Activated naive CD8-positive, alpha-beta T cell (primary cell): ENCODE measurements around the gene OPCML.

ENCODE experiments used
- H3K27ac Mint-ChIP-seq: one replicate; pipeline ENCODE4 v1.8.0; 2021; ENCODE audit warnings: mixed read lengths
- H3K27me3 Mint-ChIP-seq: one replicate; pipeline ENCODE4 v1.8.0; 2021; ENCODE audit warnings: mixed read lengths
- H3K36me3 Mint-ChIP-seq: one replicate; pipeline ENCODE4 v1.8.0; 2021; ENCODE audit warnings: mixed read lengths
- H3K4me1 Mint-ChIP-seq: one replicate; pipeline ENCODE4 v1.8.0; 2021; ENCODE audit warnings: low read depth, mixed read lengths
- H3K4me3 Mint-ChIP-seq: one replicate; pipeline ENCODE4 v1.8.0; 2021; ENCODE audit warnings: mild to moderate bottlenecking, mixed read lengths
- H3K9me3 Mint-ChIP-seq: one replicate; pipeline ENCODE4 v1.8.0; 2021; ENCODE audit warnings: low read depth, mixed read lengths

OPCML gene

DNA sequence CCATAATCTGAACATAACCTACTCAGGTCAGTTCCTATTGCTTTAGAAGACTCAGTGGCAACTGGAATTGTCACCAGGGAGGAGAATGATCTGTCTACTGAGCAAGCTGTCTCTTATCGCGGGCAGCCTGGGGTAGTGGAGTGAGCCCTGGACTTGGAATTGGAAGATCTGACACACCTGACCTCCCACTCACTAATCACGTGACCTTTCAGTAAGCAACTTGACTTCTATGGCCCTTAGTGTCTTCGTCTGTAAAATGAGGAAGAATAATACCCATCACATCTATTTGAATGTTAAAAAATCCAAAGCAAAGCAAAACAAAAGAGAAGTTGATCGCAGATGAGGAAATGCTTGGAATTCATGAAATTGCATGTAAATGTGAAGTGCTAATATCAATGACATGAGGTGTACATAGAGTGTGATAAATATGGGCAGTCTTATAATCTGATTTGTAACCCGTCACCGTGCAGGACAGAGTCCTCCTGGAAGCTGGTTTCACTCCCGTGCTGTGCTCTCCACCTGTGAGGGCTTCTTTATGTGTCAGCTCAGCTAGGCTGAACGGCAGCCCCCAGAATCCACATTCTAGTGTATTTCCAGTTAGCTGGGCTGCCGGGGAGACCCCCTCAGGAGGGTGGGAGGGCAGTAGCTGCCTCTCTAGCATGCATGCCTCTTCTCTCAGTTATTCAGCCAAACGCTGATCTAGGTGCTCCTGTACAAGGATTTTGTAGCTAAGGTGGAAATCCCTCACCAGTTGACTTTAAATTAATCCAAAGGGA is 482.9 kb downstream of the OPCML start:
- H3K36me3 Mint-ChIP-seq = no peaks in the 10 kb centered on the region
- no peaks in the 10 kb centered on the region for H3K9me3 Mint-ChIP-seq
- no peak overlapping the region for H3K4me3 Mint-ChIP-seq
- peaks cover 5% of the 10 kb centered on the region for H3K27me3 Mint-ChIP-seq
- no peaks in the 10 kb centered on the region for H3K4me1 Mint-ChIP-seq
- no peak overlapping the region for H3K27ac Mint-ChIP-seq

DNA sequence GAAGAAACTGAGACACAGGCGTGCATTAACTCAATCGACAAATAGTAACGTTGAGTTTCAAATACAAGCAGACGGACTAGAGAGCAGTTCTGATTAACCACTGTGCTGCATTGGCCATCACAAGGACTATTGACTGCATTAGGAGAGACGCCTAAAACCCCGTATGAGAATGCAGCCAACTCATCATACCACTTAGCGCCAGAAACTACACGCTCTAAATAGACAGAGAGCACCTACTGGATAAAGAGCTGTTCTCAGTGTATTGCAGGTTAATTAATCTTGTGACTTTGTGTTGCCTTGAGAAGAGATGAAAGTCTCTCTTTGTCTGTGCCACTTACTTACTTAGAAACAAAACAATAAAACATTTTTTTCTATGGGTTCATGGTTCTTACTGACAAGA is 484.0 kb downstream of the OPCML start:
- no peak overlapping the region for H3K4me3 Mint-ChIP-seq
- H3K9me3 Mint-ChIP-seq = no peaks in the 10 kb centered on the region
- H3K27ac Mint-ChIP-seq = no peak overlapping the region
- H3K36me3 Mint-ChIP-seq = no peaks in the 10 kb centered on the region
- peaks cover 5% of the 10 kb centered on the region for H3K27me3 Mint-ChIP-seq
- H3K4me1 Mint-ChIP-seq = no peaks in the 10 kb centered on the region

GRCh38 chr11:133047771-133048115 is 484.6 kb downstream of the OPCML start:
- peaks cover 5% of the 10 kb centered on the region for H3K27me3 Mint-ChIP-seq
- H3K4me3 Mint-ChIP-seq = no peak overlapping the region
- H3K9me3 Mint-ChIP-seq = no peaks in the 10 kb centered on the region
- no peaks in the 10 kb centered on the region for H3K4me1 Mint-ChIP-seq
- no peak overlapping the region for H3K27ac Mint-ChIP-seq
- no peaks in the 10 kb centered on the region for H3K36me3 Mint-ChIP-seq

DNA sequence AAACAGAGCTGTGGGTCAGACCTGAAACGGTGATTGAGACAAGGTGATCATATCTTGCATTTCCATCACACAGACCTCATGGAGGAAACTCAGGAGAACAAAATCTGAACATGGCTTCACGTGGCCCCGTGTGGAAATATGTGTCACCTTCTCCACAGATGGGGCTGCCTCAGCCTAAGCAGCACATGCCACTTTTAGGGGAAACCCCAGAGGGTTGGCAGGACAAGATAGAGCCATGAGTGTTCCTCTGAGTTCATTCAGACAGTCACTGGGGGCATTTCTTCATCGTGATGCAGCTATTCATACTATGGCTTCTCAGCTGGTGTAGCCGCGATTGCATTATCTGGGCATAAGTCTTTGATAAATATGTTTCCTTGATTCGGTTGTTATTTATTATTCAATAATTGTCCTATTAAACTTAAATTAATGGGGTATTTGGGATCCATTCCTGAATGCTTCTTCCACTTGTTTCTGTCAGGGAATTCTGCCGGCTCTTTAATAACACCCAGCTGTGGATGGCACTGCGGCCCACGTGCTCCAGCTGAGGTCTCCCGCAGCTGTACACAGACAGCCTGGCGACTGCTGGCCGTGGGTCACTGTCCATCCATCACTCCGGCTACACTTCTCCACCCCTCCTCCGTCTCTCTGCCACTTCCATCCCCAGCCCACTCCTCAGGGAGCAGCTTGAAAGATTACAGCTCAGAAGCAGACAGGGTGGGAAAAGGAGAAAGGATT is 485.1 kb downstream of the OPCML start:
- no peak overlapping the region for H3K27ac Mint-ChIP-seq
- no peak overlapping the region for H3K4me3 Mint-ChIP-seq
- H3K9me3 Mint-ChIP-seq = no peaks in the 10 kb centered on the region
- H3K27me3 Mint-ChIP-seq = peaks cover 5% of the 10 kb centered on the region
- H3K36me3 Mint-ChIP-seq = no peaks in the 10 kb centered on the region
- H3K4me1 Mint-ChIP-seq = no peaks in the 10 kb centered on the region

- Mint-ChIP-seq H3K36me3 (no peaks in the 10 kb centered on the region), H3K4me1 (no peaks in the 10 kb centered on the region), H3K4me3 (no peak overlapping the region), H3K27me3 (peaks cover 2% of the 10 kb centered on the region), H3K27ac (no peak overlapping the region), H3K9me3 (no peaks in the 10 kb centered on the region)
Measured at GRCh38 chr11:133046252-133046651, 486.0 kb downstream of the OPCML start.

- no peaks in the 10 kb centered on the region for H3K4me1 Mint-ChIP-seq
- H3K36me3 Mint-ChIP-seq = no peaks in the 10 kb centered on the region
- no peaks in the 10 kb centered on the region for H3K9me3 Mint-ChIP-seq
- H3K27ac Mint-ChIP-seq = no peak overlapping the region
- no peak overlapping the region for H3K4me3 Mint-ChIP-seq
- no peaks in the 10 kb centered on the region for H3K27me3 Mint-ChIP-seq
Measured at GRCh38 chr11:133041928-133042882, 490.1 kb downstream of the OPCML start.

DNA sequence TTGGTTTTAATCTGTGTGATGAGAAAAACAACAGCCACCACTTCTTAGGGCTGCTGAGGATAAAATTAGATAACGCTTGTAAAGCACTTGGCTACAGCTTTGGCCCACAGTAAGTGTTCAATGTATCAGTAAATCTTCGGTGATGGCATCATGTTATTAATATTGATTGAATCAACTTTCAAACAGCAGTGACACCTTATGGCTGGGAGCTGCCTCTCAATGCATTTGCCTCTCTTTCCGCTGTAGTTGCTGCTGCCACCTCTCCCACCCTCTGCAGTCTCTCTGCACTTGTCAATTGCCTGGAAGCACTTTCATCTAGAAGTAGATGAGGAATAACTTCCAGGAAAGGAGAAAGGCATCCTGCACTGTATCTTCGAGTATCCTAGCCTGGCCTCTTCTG is 491.1 kb downstream of the OPCML start:
- Mint-ChIP-seq H3K27ac (no peak overlapping the region), H3K27me3 (no peaks in the 10 kb centered on the region), H3K36me3 (no peaks in the 10 kb centered on the region), H3K9me3 (no peaks in the 10 kb centered on the region), H3K4me3 (no peak overlapping the region), H3K4me1 (no peaks in the 10 kb centered on the region)

DNA sequence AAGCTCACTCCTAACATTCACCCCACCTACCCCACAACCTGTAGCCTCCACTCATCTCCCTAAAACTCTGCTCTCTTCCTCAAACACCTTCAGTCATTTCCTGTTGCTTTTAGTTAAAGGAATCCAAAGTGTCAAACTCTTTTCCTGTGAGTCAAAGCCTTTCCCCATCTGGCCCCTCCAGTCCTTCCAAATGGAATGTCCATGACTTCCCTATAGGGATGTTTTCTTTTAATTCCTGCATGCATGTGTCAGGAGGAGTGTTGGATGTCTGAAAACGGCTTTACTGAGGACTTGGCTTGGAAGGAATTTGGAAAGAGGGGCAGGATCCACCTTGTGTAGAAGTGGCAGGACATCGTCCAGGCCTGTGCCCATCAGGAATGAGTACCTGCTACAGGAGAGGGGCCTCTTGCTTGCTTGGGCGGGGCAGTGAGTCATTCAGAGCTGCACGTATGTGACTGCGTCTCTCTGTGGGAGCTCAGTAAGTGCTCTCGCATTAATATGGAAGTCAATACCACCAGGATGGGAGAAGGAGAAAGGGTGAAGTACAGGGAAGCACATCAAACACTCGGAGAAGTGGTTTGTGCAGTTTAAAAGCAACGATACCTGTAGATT is 491.9 kb downstream of the OPCML start:
- Mint-ChIP-seq H3K9me3 (no peaks in the 10 kb centered on the region), H3K36me3 (no peaks in the 10 kb centered on the region), H3K27me3 (no peaks in the 10 kb centered on the region), H3K4me1 (no peaks in the 10 kb centered on the region), H3K27ac (no peak overlapping the region), H3K4me3 (no peak overlapping the region)

DNA sequence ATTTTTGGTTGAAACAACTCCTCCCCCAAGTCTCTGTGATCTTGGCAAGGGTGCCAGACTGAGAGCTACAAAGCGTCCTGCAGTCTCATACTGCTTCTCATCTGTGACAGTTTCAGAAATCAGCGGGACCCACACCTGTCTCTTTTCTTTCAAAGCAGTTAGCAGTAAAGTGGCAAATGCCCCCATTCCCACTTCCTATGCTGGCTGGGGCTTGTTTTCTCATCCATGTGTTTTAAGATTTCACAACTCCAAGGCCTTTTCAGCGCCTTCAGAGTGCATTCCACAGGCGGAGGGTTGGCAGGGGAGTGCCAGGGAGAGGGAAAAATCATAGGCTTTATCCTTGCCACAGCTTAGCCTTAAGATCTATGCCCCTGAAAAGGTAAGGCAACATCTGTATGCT is 493.5 kb downstream of the OPCML start:
- H3K27ac Mint-ChIP-seq = no peak overlapping the region
- no peaks in the 10 kb centered on the region for H3K36me3 Mint-ChIP-seq
- no peaks in the 10 kb centered on the region for H3K27me3 Mint-ChIP-seq
- no peak overlapping the region for H3K4me3 Mint-ChIP-seq
- no peaks in the 10 kb centered on the region for H3K9me3 Mint-ChIP-seq
- H3K4me1 Mint-ChIP-seq = no peaks in the 10 kb centered on the region

DNA sequence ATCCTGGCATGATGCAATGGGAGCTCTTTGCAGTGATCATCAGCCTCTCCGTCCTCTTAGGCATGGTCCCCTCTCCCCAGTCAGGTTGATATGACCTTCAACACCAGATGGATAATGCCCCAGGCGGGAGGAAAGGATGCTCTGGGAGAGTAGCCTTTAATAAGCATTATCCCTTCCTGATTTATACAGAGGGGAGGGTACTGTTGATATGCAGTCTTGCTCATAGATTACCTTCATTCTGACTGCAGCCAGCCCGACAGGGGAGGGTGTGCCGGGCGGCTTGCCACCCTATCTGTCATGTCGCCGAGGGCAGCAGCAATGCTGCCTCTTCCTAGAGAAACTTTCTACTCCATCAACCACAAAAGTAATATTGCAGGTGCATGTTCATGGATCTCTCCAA is 497.4 kb downstream of the OPCML start:
- Mint-ChIP-seq H3K4me1 (no peaks in the 10 kb centered on the region), H3K27me3 (no peaks in the 10 kb centered on the region), H3K36me3 (no peaks in the 10 kb centered on the region), H3K27ac (no peak overlapping the region), H3K4me3 (no peak overlapping the region), H3K9me3 (peaks cover 6% of the 10 kb centered on the region)

- no peaks in the 10 kb centered on the region for H3K4me1 Mint-ChIP-seq
- peaks cover 4% of the 10 kb centered on the region for H3K27me3 Mint-ChIP-seq
- H3K36me3 Mint-ChIP-seq = no peaks in the 10 kb centered on the region
- no peak overlapping the region for H3K27ac Mint-ChIP-seq
- H3K4me3 Mint-ChIP-seq = no peak overlapping the region
- H3K9me3 Mint-ChIP-seq = peaks cover 15% of the 10 kb centered on the region
Measured at GRCh38 chr11:133029107-133029506, 503.2 kb downstream of the OPCML start.

DNA sequence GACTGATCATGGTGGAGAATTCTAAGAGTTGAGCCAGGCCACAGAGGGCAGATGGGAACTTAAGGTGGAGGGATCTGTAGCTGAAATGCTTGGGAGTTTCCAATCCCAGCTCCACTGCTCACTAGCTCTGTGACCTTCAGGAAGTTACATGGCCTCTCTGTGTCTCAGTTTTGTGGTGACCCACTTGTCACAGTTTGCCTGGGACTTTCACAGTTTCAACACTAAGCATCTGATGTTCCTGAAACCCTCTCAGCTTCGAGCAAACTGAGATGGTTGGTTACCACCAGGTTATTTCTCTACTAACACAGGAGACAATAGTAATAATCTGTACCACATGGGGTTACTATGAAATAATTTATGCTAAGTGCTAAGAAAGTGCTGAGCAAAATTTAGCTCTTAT is 505.3 kb downstream of the OPCML start:
- Mint-ChIP-seq H3K9me3 (peaks cover 13% of the 10 kb centered on the region), H3K36me3 (no peaks in the 10 kb centered on the region), H3K27me3 (peaks cover 4% of the 10 kb centered on the region), H3K4me3 (no peak overlapping the region), H3K4me1 (no peaks in the 10 kb centered on the region), H3K27ac (no peak overlapping the region)

- Mint-ChIP-seq H3K27ac (no peak overlapping the region), H3K36me3 (no peaks in the 10 kb centered on the region), H3K4me1 (no peaks in the 10 kb centered on the region), H3K4me3 (no peak overlapping the region), H3K9me3 (peaks cover 9% of the 10 kb centered on the region), H3K27me3 (peaks cover 4% of the 10 kb centered on the region)
Measured at GRCh38 chr11:133024301-133024700, 508.0 kb downstream of the OPCML start.

DNA sequence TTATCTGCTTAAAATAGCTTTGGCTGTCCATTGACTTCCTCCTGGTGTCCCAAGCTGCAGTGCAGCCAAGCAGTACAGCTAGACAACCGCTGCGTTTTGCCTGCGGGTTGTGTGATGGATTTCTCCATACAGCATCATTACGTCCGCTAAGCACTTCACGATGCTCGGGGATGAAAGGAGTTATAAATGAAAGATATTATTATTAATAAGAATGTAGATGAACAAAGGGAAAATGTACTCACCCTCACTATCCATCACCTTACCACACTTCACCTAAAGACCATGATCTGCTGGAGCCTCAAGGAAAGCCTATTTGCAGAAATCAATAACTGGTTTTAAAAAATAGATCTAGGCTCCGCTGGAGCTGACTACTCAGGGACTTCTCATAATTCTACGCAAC is 509.1 kb downstream of the OPCML start:
- no peaks in the 10 kb centered on the region for H3K4me1 Mint-ChIP-seq
- no peak overlapping the region for H3K27ac Mint-ChIP-seq
- H3K9me3 Mint-ChIP-seq = peaks cover 4% of the 10 kb centered on the region
- peaks cover 5% of the 10 kb centered on the region for H3K27me3 Mint-ChIP-seq
- no peaks in the 10 kb centered on the region for H3K36me3 Mint-ChIP-seq
- H3K4me3 Mint-ChIP-seq = no peak overlapping the region

DNA sequence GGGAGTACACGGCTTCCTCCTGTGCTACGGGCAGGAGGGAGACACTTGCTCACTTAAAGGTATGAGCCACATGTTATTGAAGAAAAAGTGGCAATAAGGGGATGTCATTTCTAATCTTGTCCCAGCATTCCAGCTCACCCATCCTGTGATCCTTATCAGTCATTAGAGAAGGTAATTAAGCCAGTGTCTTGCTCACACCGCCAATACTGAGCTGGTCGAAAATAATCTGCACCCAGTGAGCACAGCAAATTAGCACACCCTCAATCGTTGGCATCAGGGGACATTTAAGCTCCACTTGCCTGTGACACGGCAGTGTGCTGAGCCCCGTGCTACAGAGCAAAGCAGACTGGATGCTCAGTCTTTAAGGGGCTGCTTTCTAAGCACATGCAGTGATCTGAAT is 510.7 kb downstream of the OPCML start:
- H3K4me3 Mint-ChIP-seq = no peak overlapping the region
- H3K9me3 Mint-ChIP-seq = peaks cover 4% of the 10 kb centered on the region
- no peaks in the 10 kb centered on the region for H3K36me3 Mint-ChIP-seq
- no peak overlapping the region for H3K27ac Mint-ChIP-seq
- peaks cover 6% of the 10 kb centered on the region for H3K27me3 Mint-ChIP-seq
- no peaks in the 10 kb centered on the region for H3K4me1 Mint-ChIP-seq
